HEK293T (cell line): ENCODE results near the gene SPIRE1.

Experiments
- BHLHE40 ChIP-seq: fragments of 450-650 bp; IDR thresholded peaks from 2 replicates; pipeline ENCODE4 v1.6.1; 2016; ENCODE audit warnings: mild to moderate bottlenecking, moderate library complexity, borderline replicate concordance
- CTBP1 ChIP-seq: fragments of 450-650 bp; IDR thresholded peaks from 2 replicates; pipeline ENCODE4 v1.6.1; 2016; ENCODE audit warnings: borderline replicate concordance
- ELF4 ChIP-seq: fragments of 450-650 bp; IDR thresholded peaks from 2 replicates; pipeline ENCODE4 v1.6.1; 2017; ENCODE audit warnings: antibody characterized with exemption
- HDGF ChIP-seq: fragments of 450-650 bp; IDR thresholded peaks from 2 replicates; pipeline ENCODE4 v1.6.1; 2017; ENCODE audit warnings: antibody characterized with exemption, borderline replicate concordance
- SP1 ChIP-seq: fragments of 450-650 bp; IDR thresholded peaks from 2 replicates; pipeline ENCODE4 v1.6.1; 2017
- SUZ12 ChIP-seq: fragments of 450-650 bp; IDR thresholded peaks from 2 replicates; pipeline ENCODE4 v1.6.1; 2016; ENCODE audit warnings: mild to moderate bottlenecking
- TARDBP ChIP-seq: fragments of 450-650 bp; IDR thresholded peaks from 2 replicates; pipeline ENCODE4 v1.6.1; 2016

DNA sequence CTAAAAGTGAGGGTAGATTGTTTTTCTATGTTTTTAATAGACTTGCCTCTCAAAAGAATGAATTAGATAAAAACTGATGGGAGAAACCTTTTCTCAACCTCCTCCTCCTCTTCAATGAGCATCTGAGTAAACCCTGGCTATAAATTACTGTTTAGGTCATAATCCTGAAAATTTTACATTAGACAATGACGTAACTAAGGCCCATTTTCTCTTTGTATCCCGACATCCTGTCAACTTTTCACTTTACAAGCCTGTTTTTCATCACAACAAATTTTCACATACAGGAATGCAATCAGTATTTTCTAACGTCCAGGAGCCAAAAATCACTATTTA lies 1.3 kb downstream of the SPIRE1 start:
- TF ChIP-seq TARDBP (no peak), ELF4 (no peak), CTBP1 (no peak), SP1 (no peak), BHLHE40 (no peak), SUZ12 (no peak), HDGF (no peak)
